Calu3 (cell line): Measurements from ENCODE around the gene COX20. TPM values are rescaled to one million over a fixed set of nuclear protein-coding genes. Genes with fewer than 3 reads are reported as not detected.

Experiments
- BruUV-seq: library from RNA; stranded (reverse); fragments of 400-500 nt; replicated peaks from 2 replicates; lab custom pipeline; 2021; lab: Mats Ljungman, UMichigan
- CTCF ChIA-PET: fragments of 300-600 bp; sonication (Branson Sonifier 250); formaldehyde crosslinking; loops from one replicate; lab custom pipeline; 2022; ENCODE audit warnings: antibody characterized with exemption; lab: Charles Lee
- DNase-seq: peaks from one replicate; pipeline ENCODE4 v3.0.0; 2022
- H3K27ac Mint-ChIP-seq: one replicate; pipeline ENCODE4 v1.8.0; 2022; ENCODE audit warnings: mixed read lengths; ENCODE audit not compliant: unreplicated experiment
- H3K27me3 Mint-ChIP-seq: one replicate; pipeline ENCODE4 v1.8.0; 2022; ENCODE audit warnings: mixed read lengths; ENCODE audit not compliant: unreplicated experiment
- H3K36me3 Mint-ChIP-seq: one replicate; pipeline ENCODE4 v1.8.0; 2022; ENCODE audit warnings: mild to moderate bottlenecking, moderate library complexity, mixed read lengths; ENCODE audit not compliant: insufficient read depth, unreplicated experiment
- H3K4me1 Mint-ChIP-seq: one replicate; pipeline ENCODE4 v1.8.0; 2022; ENCODE audit warnings: mild to moderate bottlenecking, low read depth, mixed read lengths; ENCODE audit not compliant: unreplicated experiment
- H3K4me3 Mint-ChIP-seq: one replicate; pipeline ENCODE4 v1.8.0; 2022; ENCODE audit warnings: mild to moderate bottlenecking, low read depth, moderate library complexity, mixed read lengths; ENCODE audit not compliant: unreplicated experiment
- H3K9me3 Mint-ChIP-seq: one replicate; pipeline ENCODE4 v1.8.0; 2022; ENCODE audit warnings: low read depth, mixed read lengths; ENCODE audit not compliant: unreplicated experiment
- intact Hi-C: fragments of 100-400 bp; cut with micrococcal nuclease; formaldehyde crosslinking; loops from one replicate; pipeline ENCODE4 v1.10.0; 2022; ENCODE audit not compliant: unreplicated experiment
- total RNA-seq: library from RNA; stranded (reverse); gene quantifications from 2 replicates; pipeline ENCODE4 v1.2.3, GENCODE V29; 2022
- TF ChIP-seq, protein P1 (sequence below): fragments of 200-600 bp; IDR thresholded peaks from one replicate; pipeline ENCODE4 v1.8.0; 2022; ENCODE audit warnings: antibody characterized with exemption; ENCODE audit not compliant: unreplicated experiment

Gene COX20
- total RNA-seq, 1 experiment from 2014 or later = 32.8 TPM

DNA sequence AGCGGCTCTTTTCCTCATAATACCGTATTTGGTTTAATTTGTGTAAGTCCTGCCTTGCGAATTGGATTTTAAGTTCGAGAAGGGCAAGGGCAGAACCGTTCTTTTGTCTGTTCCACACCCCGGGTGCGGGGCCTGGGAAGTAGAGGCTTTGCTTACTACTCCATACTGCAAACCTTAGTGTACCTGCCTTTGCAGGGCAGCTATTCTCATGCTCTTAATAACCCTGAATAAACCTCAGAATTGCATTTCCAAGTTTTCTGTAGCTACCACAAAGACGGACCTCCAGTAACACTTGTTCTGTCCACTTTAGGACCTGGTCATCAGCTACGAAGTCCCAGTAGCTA, 29.5 kb downstream of the COX20 start:
- BruUV-seq = TSS peak; percentile 96
- TF ChIP-seq, protein P1, sequence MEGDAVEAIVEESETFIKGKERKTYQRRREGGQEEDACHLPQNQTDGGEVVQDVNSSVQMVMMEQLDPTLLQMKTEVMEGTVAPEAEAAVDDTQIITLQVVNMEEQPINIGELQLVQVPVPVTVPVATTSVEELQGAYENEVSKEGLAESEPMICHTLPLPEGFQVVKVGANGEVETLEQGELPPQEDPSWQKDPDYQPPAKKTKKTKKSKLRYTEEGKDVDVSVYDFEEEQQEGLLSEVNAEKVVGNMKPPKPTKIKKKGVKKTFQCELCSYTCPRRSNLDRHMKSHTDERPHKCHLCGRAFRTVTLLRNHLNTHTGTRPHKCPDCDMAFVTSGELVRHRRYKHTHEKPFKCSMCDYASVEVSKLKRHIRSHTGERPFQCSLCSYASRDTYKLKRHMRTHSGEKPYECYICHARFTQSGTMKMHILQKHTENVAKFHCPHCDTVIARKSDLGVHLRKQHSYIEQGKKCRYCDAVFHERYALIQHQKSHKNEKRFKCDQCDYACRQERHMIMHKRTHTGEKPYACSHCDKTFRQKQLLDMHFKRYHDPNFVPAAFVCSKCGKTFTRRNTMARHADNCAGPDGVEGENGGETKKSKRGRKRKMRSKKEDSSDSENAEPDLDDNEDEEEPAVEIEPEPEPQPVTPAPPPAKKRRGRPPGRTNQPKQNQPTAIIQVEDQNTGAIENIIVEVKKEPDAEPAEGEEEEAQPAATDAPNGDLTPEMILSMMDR = no peak
- Mint-ChIP-seq H3K27me3 (no peaks in the 10 kb centered on the region), H3K4me3 (peak overlapping the region; percentile 89), H3K9me3 (no peaks in the 10 kb centered on the region), H3K36me3 (peaks cover 56% of the 10 kb centered on the region), H3K4me1 (peaks cover 20% of the 10 kb centered on the region), H3K27ac (peak overlapping the region; percentile 89)
- CTCF ChIA-PET = interaction anchor here (1.5 to 2.1 kb wide), 2 partner anchors 12 to 178 kb away, joined by 4 to 9 read pairs; no protein-coding TSS in a partner anchor
- intact Hi-C loops = loop anchor here (1.0 kb wide), 1 partner anchor 177 kb away; no protein-coding TSS in a partner anchor
- DNase-seq = peak; percentile 46

DNA sequence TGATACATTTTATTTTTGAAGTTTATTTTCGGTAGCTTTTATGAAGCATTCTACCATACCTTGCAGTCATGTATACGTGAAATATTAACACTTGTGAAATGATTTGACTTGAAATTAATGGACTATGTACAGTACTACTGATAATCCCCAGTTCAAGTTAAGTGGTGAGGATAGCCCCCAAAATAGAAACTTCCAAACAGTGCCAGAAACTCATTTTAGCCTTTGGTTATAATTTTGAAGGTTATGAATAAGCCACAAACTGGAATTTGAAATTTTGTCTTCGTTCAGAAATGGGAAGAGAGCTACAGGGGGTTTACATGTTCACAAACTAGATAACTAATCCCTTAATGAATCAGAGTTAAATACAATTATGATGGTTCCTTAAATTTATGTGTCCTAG, 30.4 kb downstream of the COX20 start:
- H3K4me1 Mint-ChIP-seq = peaks cover 17% of the 10 kb centered on the region
- no peaks in the 10 kb centered on the region for H3K9me3 Mint-ChIP-seq
- H3K36me3 Mint-ChIP-seq = peaks cover 47% of the 10 kb centered on the region
- intact Hi-C loops = loop anchor here (1.0 kb wide), 1 partner anchor 176 kb away; no protein-coding TSS in a partner anchor
- peak overlapping the region; percentile 89 for H3K27ac Mint-ChIP-seq
- BruUV-seq = no TSS peak
- DNase-seq = no peak
- H3K4me3 Mint-ChIP-seq = peak overlapping the region; percentile 89
- CTCF ChIA-PET = interaction anchor here (1.5 to 2.1 kb wide), 2 partner anchors 11 to 177 kb away, joined by 4 to 9 read pairs; no protein-coding TSS in a partner anchor
- H3K27me3 Mint-ChIP-seq = no peaks in the 10 kb centered on the region
- TF ChIP-seq, protein P1 = no peak

DNA sequence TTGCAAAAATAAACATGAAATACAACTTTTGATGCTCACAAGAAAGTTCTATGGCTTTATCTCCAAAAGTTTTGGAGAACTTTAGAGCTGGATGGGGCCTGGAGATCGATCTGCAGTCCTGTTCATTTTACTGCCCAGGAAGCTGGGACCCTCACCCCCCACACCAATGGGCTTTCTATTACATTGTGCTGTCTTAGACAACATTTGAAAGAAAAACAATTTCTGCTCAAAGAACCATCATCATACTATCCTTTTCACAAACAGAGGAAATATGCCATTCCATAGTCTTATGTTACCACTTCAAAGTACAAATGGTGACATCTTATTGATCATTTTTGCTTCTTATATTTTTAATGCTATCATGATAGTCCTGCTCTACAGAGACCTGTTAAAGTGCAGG, 30.9 kb downstream of the COX20 start:
- intact Hi-C loops = no loop called here
- Mint-ChIP-seq H3K9me3 (no peaks in the 10 kb centered on the region), H3K4me1 (peaks cover 12% of the 10 kb centered on the region), H3K27ac (no peak overlapping the region), H3K27me3 (no peaks in the 10 kb centered on the region), H3K4me3 (no peak overlapping the region), H3K36me3 (peaks cover 42% of the 10 kb centered on the region)
- BruUV-seq = no TSS peak
- TF ChIP-seq, protein P1 = no peak
- CTCF ChIA-PET = interaction anchor here (1.5 kb wide), 1 partner anchor 10 kb away, joined by 4 read pairs; no protein-coding TSS in a partner anchor
- no peak for DNase-seq

DNA sequence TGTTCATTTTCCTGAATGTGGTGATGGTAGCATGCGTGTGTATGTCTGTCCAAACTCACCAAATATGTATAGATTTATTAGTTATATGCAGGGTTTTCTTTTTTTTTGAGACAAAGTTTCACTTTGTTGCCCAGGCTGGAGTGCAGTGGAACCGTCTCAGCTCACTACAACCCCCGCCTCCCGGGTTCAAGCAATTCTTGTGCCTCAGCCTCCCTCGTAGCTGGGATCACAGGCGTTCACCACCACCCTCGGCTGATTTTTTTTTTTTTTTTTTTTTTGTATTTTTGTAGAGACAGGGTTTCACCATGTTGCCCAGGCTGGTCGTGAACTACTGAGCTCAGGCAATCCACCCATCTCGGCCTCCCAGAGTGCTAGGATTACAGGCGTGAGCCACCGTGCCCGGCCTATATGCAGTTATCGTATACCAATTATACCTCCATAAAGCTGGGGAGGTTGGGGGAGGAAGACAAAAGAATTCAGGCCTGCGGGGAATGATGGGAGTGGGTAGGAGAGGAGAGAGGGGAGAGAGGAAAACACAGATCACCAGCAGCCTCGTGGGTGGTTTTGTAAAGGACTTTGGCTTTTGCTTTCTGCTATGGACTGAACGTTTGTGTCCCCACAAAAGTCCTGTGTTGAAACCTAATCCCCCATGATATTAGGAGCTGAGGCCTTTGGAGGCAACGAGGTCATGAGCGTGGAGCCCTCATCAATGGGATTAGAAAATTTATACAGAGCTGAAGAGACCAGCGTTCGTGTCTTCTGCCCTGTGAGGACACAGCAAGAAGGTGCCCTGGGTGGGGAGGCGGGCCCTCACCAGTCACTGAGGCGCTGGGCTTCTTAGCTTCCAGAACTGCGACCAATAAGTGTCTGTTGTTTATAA, 33.3 kb downstream of the COX20 start:
- intact Hi-C loops = no loop called here
- H3K9me3 Mint-ChIP-seq = no peaks in the 10 kb centered on the region
- no peak overlapping the region for H3K4me3 Mint-ChIP-seq

More for the DNA sequence above, 33.3 kb downstream of the COX20 start:
- DNase-seq = no peak
- Mint-ChIP-seq H3K27me3 (no peaks in the 10 kb centered on the region), H3K4me1 (peaks cover 8% of the 10 kb centered on the region), H3K36me3 (peaks cover 18% of the 10 kb centered on the region), H3K27ac (no peak overlapping the region)
- CTCF ChIA-PET = no interaction called here
- TF ChIP-seq, protein P1 = no peak
- BruUV-seq = no TSS peak
